ENCODE results near the gene NOP53. TPM values are rescaled to one million over a fixed set of nuclear protein-coding genes. Genes with fewer than 3 reads are reported as not detected.
A peak's percentile ranks its signal among the peaks of the same experiment; 100 is the strongest.

Gene NOP53
- total and polyA plus RNA-seq, 2 of the 8 experiments (the other 6 are each of a cell fraction or from before 2014, with no cell fraction given): 107 to 245 TPM

- no peak for TF ChIP-seq EGR1 (IDR thresholded peaks at IDR 0.05; ENCODE audit: borderline replicate concordance, low read depth, low read length)
- TF ChIP-seq SIX5 (IDR thresholded peaks at IDR 0.05; ENCODE audit: low read depth, low read length): no peak
- TF ChIP-seq CBX8 (IDR thresholded peaks at IDR 0.05; ENCODE audit: borderline replicate concordance, low read depth, low read length): no peak
- TF ChIP-seq MAX (IDR thresholded peaks at IDR 0.05): peak; percentile 78
- no peak for TF ChIP-seq RXRA (IDR thresholded peaks at IDR 0.05; ENCODE audit: insufficient read depth, low read depth, low read length)
- no peak for TF ChIP-seq TCF12 (IDR thresholded peaks at IDR 0.05; ENCODE audit: low read depth, low read length)
- no peak for TF ChIP-seq SUZ12 (IDR thresholded peaks at IDR 0.05; ENCODE audit: low read length)
- H3K4me1 ChIP-seq (replicated peaks in 1 of 4; ENCODE audit: control insufficient read depth in 3 of 4, insufficient read depth in 4 of 4, low read length in 3 of 4): peaks cover 0 to 4% (median 3%) of the 10 kb centered on the region in 4 experiments; a peak in 4 of 7 replicates
- peak overlapping the region; percentile 36; the same call in 1 of the 2 replicates for H3K27ac ChIP-seq (ENCODE audit: low read depth, low read length)
- peak overlapping the region; percentile 99 for H3K4ac ChIP-seq (replicated peaks; ENCODE audit: insufficient read length, low read depth, low read length)
- 0 out of 2 replicates have a peak overlapping the region, but pooled peaks have one; percentile 52 for H2BK5ac ChIP-seq (ENCODE audit: low read depth, low read length)
- no peaks in the 10 kb centered on the region for H3K79me2 ChIP-seq (ENCODE audit: control insufficient read depth in 1 of 2, insufficient read depth in 2 of 2, low read length in 2 of 2)
- no peaks in the 10 kb centered on the region for H3K79me1 ChIP-seq (ENCODE audit: low read depth, low read length)
- no peak overlapping the region for H2AFZ ChIP-seq (ENCODE audit: low read length)
- no peaks in the 10 kb centered on the region for H3K23me2 ChIP-seq (ENCODE audit: low read depth, low read length)
- no peak overlapping the region for H2BK12ac ChIP-seq (ENCODE audit: low read depth, low read length)
- FAIRE-seq (no peak), DNase-seq (ENCODE audit: low read depth in 1 of 2, low spot score in 2 of 2) (no peak)
- H4K8ac ChIP-seq (ENCODE audit: extremely low read depth, insufficient read depth, low read length): peak overlapping the region; percentile 57; the same call in 1 of the 2 replicates
- peaks cover 0 to 4% of the 10 kb centered on the region in 2 experiments for H4K20me1 ChIP-seq (replicated peaks in 1 of 2; ENCODE audit: control insufficient read depth in 1 of 2, insufficient read depth in 2 of 2, low read length in 2 of 2)
- H4K91ac ChIP-seq (replicated peaks; ENCODE audit: insufficient read length, low read length): peak overlapping the region; percentile 97
- H4K5ac ChIP-seq (ENCODE audit: insufficient read length, low read depth, low read length): peak overlapping the region; percentile 30
- 0 out of 7 replicates have a peak overlapping the region, but pooled peaks of 1 of the 4 experiments have one; percentile 4 for H3K9ac ChIP-seq (replicated peaks in 1 of 4; ENCODE audit: extremely low read depth in 1 of 4, low read depth in 3 of 4, low read length in 3 of 4)
- H3K36me3 ChIP-seq (ENCODE audit: control insufficient read depth in 2 of 4, insufficient read depth in 4 of 4, low read length in 3 of 4): no peaks in the 10 kb centered on the region
- H3K27me3 ChIP-seq (replicated peaks in 1 of 4; ENCODE audit: control insufficient read depth in 3 of 4, extremely low read depth in 1 of 4, insufficient read depth in 3 of 4, low read length in 3 of 4): no peaks in the 10 kb centered on the region
- H2BK120ac ChIP-seq (replicated peaks; ENCODE audit: low read depth, low read length): no peak overlapping the region
- peaks cover 3% of the 10 kb centered on the region in 2 experiments; a peak in 1 of 4 replicates for H3K9me3 ChIP-seq (ENCODE audit: insufficient read depth in 2 of 2, low read depth in 1 of 2, low read length in 1 of 2)
- CTCF ChIA-PET (ENCODE audit: partially characterized antibody): interaction anchor here (5.2 to 24.9 kb wide), 3 partner anchors 9 to 280 kb away, joined by 37 to 436 read pairs (median 143); no protein-coding TSS in a partner anchor
- peak overlapping the region; percentile 72; the same call in 1 of the 2 replicates for H2BK15ac ChIP-seq (ENCODE audit: low read length)
- no peak overlapping the region for H3K14ac ChIP-seq (ENCODE audit: insufficient read length)
- POLR2A ChIA-PET (ENCODE audit: partially characterized antibody): interaction anchor here (0.6 to 1.2 kb wide), 7 partner anchors 10 to 375 kb away, joined by 3 to 4 read pairs (median 3); no protein-coding TSS in a partner anchor
- no peak overlapping the region for H3K4me3 ChIP-seq (ENCODE audit: extremely low read depth in 1 of 4, insufficient read depth in 2 of 4, low read depth in 3 of 4, low read length in 4 of 4)
- H3K18ac ChIP-seq (ENCODE audit: extremely low read depth, low read length): no peak overlapping the region; the same call in 1 of the 2 replicates
- no peak overlapping the region for H2AK5ac ChIP-seq (ENCODE audit: low read depth, low read length)
- no peak overlapping the region for H2BK20ac ChIP-seq (ENCODE audit: low read length)
- H3K4me2 ChIP-seq (ENCODE audit: insufficient read depth in 1 of 2, low read depth in 2 of 2, low read length in 2 of 2): peak overlapping the region in 1 of 2 experiments; percentile 11; a peak in 1 of 4 replicates
- H3K56ac ChIP-seq (replicated peaks; ENCODE audit: insufficient read length, low read depth, low read length): no peak overlapping the region
- no peak overlapping the region for H3K23ac ChIP-seq (ENCODE audit: insufficient read length)
- WGBS, 2 experiments (ENCODE audit: extremely low coverage in 1 of 2, insufficient coverage in 1 of 2, insufficient read length in 1 of 2, insufficient replicate concordance in 2 of 2, low coverage in 1 of 2, low lambda C conversion rate in 2 of 2, missing lambda C conversion rate in 1 of 2): 73% methylated on average over 13 of the region's 26 CpGs; no CpG with 5 or more reads in 1 of the 2 experiments
These were observed 26.1 kb upstream of the NOP53 start for GRCh38 chr19:47719047-47719859.
